ENCODE data around the gene NDUFS7.

The NDUFS7 gene

GRCh38 chr19:1427221-1427920 lies 43.7 kb downstream of the NDUFS7 start:
- Histone ChIP-seq H3K36me3 (ENCODE audit: insufficient read depth, low read length) (peaks cover 3% of the 10 kb centered on the region; the same call in 1 of the 2 replicates), H3K79me2 (ENCODE audit: control insufficient read depth, insufficient read depth, low read length, unreplicated experiment) (peaks cover 11% of the 10 kb centered on the region), H3K4me1 (ENCODE audit: control insufficient read depth, insufficient read depth, low read length, unreplicated experiment) (no peaks in the 10 kb centered on the region), H3K4me3 (ENCODE audit: low read depth, low read length) (no peak overlapping the region), H3K27ac (ENCODE audit: low read depth, low read length) (no peak overlapping the region), H3K27me3 (ENCODE audit: insufficient read depth, low read length) (no peaks in the 10 kb centered on the region), H2AFZ (ENCODE audit: low read length, unreplicated experiment) (no peak overlapping the region)

GRCh38 chr19:1428738-1429391 lies 45.2 kb downstream of the NDUFS7 start:
- Histone ChIP-seq H3K4me3 (ENCODE audit: low read depth, low read length) (no peak overlapping the region), H2AFZ (ENCODE audit: low read length, unreplicated experiment) (no peak overlapping the region), H3K27ac (ENCODE audit: low read depth, low read length) (no peak overlapping the region), H3K27me3 (ENCODE audit: insufficient read depth, low read length) (no peaks in the 10 kb centered on the region), H3K36me3 (ENCODE audit: insufficient read depth, low read length) (peaks cover 3% of the 10 kb centered on the region; the same call in 1 of the 2 replicates), H3K4me1 (ENCODE audit: control insufficient read depth, insufficient read depth, low read length, unreplicated experiment) (no peaks in the 10 kb centered on the region), H3K79me2 (ENCODE audit: control insufficient read depth, insufficient read depth, low read length, unreplicated experiment) (peaks cover 6% of the 10 kb centered on the region)

GRCh38 chr19:1429750-1430149 lies 46.0 kb downstream of the NDUFS7 start:
- no peaks in the 10 kb centered on the region for H3K27me3 ChIP-seq (ENCODE audit: insufficient read depth, low read length)
- peaks cover 4% of the 10 kb centered on the region for H3K79me2 ChIP-seq (ENCODE audit: control insufficient read depth, insufficient read depth, low read length, unreplicated experiment)
- H3K4me3 ChIP-seq (ENCODE audit: low read depth, low read length), result no peak overlapping the region
- H2AFZ ChIP-seq (ENCODE audit: low read length, unreplicated experiment), result no peak overlapping the region
- H3K4me1 ChIP-seq (ENCODE audit: control insufficient read depth, insufficient read depth, low read length, unreplicated experiment), result no peaks in the 10 kb centered on the region
- peaks cover 3% of the 10 kb centered on the region; the same call in 1 of the 2 replicates for H3K36me3 ChIP-seq (ENCODE audit: insufficient read depth, low read length)
- H3K27ac ChIP-seq (ENCODE audit: low read depth, low read length), result no peak overlapping the region

GRCh38 chr19:1430246-1430645 lies 46.5 kb downstream of the NDUFS7 start:
- H3K36me3 ChIP-seq (ENCODE audit: insufficient read depth, low read length), result peaks cover 3% of the 10 kb centered on the region; the same call in 1 of the 2 replicates
- peaks cover 2% of the 10 kb centered on the region for H3K79me2 ChIP-seq (ENCODE audit: control insufficient read depth, insufficient read depth, low read length, unreplicated experiment)
- H2AFZ ChIP-seq (ENCODE audit: low read length, unreplicated experiment), result no peak overlapping the region
- H3K4me3 ChIP-seq (ENCODE audit: low read depth, low read length), result no peak overlapping the region
- no peaks in the 10 kb centered on the region for H3K4me1 ChIP-seq (ENCODE audit: control insufficient read depth, insufficient read depth, low read length, unreplicated experiment)
- no peak overlapping the region for H3K27ac ChIP-seq (ENCODE audit: low read depth, low read length)
- no peaks in the 10 kb centered on the region for H3K27me3 ChIP-seq (ENCODE audit: insufficient read depth, low read length)

GRCh38 chr19:1431759-1432506 lies 48.2 kb downstream of the NDUFS7 start:
- no peaks in the 10 kb centered on the region for H3K79me2 ChIP-seq (ENCODE audit: control insufficient read depth, insufficient read depth, low read length, unreplicated experiment)
- no peaks in the 10 kb centered on the region for H3K27me3 ChIP-seq (ENCODE audit: insufficient read depth, low read length)
- H3K36me3 ChIP-seq (ENCODE audit: insufficient read depth, low read length), result no peaks in the 10 kb centered on the region; the same call in 1 of the 2 replicates
- H3K4me1 ChIP-seq (ENCODE audit: control insufficient read depth, insufficient read depth, low read length, unreplicated experiment), result no peaks in the 10 kb centered on the region
- no peak overlapping the region for H3K4me3 ChIP-seq (ENCODE audit: low read depth, low read length)
- no peak overlapping the region for H2AFZ ChIP-seq (ENCODE audit: low read length, unreplicated experiment)
- no peak overlapping the region for H3K27ac ChIP-seq (ENCODE audit: low read depth, low read length)

GRCh38 chr19:1432507-1432887 lies 48.8 kb downstream of the NDUFS7 start:
- H2AFZ ChIP-seq (ENCODE audit: low read length, unreplicated experiment), result no peak overlapping the region
- no peak overlapping the region for H3K27ac ChIP-seq (ENCODE audit: low read depth, low read length)
- H3K79me2 ChIP-seq (ENCODE audit: control insufficient read depth, insufficient read depth, low read length, unreplicated experiment), result no peaks in the 10 kb centered on the region
- H3K4me1 ChIP-seq (ENCODE audit: control insufficient read depth, insufficient read depth, low read length, unreplicated experiment), result no peaks in the 10 kb centered on the region
- H3K27me3 ChIP-seq (ENCODE audit: insufficient read depth, low read length), result no peaks in the 10 kb centered on the region
- H3K36me3 ChIP-seq (ENCODE audit: insufficient read depth, low read length), result no peaks in the 10 kb centered on the region; the same call in 1 of the 2 replicates
- H3K4me3 ChIP-seq (ENCODE audit: low read depth, low read length), result no peak overlapping the region

GRCh38 chr19:1433119-1434039 lies 49.7 kb downstream of the NDUFS7 start:
- no peaks in the 10 kb centered on the region for H3K4me1 ChIP-seq (ENCODE audit: control insufficient read depth, insufficient read depth, low read length, unreplicated experiment)
- H2AFZ ChIP-seq (ENCODE audit: low read length, unreplicated experiment), result no peak overlapping the region
- no peak overlapping the region for H3K27ac ChIP-seq (ENCODE audit: low read depth, low read length)
- no peak overlapping the region for H3K4me3 ChIP-seq (ENCODE audit: low read depth, low read length)
- no peaks in the 10 kb centered on the region for H3K27me3 ChIP-seq (ENCODE audit: insufficient read depth, low read length)
- peaks cover 1% of the 10 kb centered on the region for H3K79me2 ChIP-seq (ENCODE audit: control insufficient read depth, insufficient read depth, low read length, unreplicated experiment)
- no peaks in the 10 kb centered on the region; the same call in 1 of the 2 replicates for H3K36me3 ChIP-seq (ENCODE audit: insufficient read depth, low read length)

GRCh38 chr19:1434040-1434366 lies 50.3 kb downstream of the NDUFS7 start:
- Histone ChIP-seq H3K79me2 (ENCODE audit: control insufficient read depth, insufficient read depth, low read length, unreplicated experiment) (peaks cover 7% of the 10 kb centered on the region), H3K4me3 (ENCODE audit: low read depth, low read length) (no peak overlapping the region), H3K27ac (ENCODE audit: low read depth, low read length) (no peak overlapping the region), H2AFZ (ENCODE audit: low read length, unreplicated experiment) (no peak overlapping the region), H3K27me3 (ENCODE audit: insufficient read depth, low read length) (no peaks in the 10 kb centered on the region), H3K36me3 (ENCODE audit: insufficient read depth, low read length) (no peaks in the 10 kb centered on the region; the same call in 1 of the 2 replicates), H3K4me1 (ENCODE audit: control insufficient read depth, insufficient read depth, low read length, unreplicated experiment) (no peaks in the 10 kb centered on the region)

GRCh38 chr19:1434577-1435060 lies 50.9 kb downstream of the NDUFS7 start:
- no peak overlapping the region for H3K27ac ChIP-seq (ENCODE audit: low read depth, low read length)
- peaks cover 13% of the 10 kb centered on the region for H3K79me2 ChIP-seq (ENCODE audit: control insufficient read depth, insufficient read depth, low read length, unreplicated experiment)
- H2AFZ ChIP-seq (ENCODE audit: low read length, unreplicated experiment), result no peak overlapping the region
- H3K4me3 ChIP-seq (ENCODE audit: low read depth, low read length), result no peak overlapping the region
- H3K36me3 ChIP-seq (ENCODE audit: insufficient read depth, low read length), result no peaks in the 10 kb centered on the region; the same call in 1 of the 2 replicates
- H3K27me3 ChIP-seq (ENCODE audit: insufficient read depth, low read length), result no peaks in the 10 kb centered on the region
- H3K4me1 ChIP-seq (ENCODE audit: control insufficient read depth, insufficient read depth, low read length, unreplicated experiment), result no peaks in the 10 kb centered on the region

All from ACC112 (cell line).